Measurements from ENCODE around the gene GALNTL6.

GRCh38 chr4:172157946-172158345 is 344.7 kb downstream of the GALNTL6 start:
- TF ChIP-seq CTCF (conservative IDR thresholded peaks at IDR 0.05; ENCODE audit: low read depth in 2 of 2) (0 out of 4 replicates have a peak, but pooled peaks of 1 of the 2 experiments have one; percentile 16), ETS1 (IDR thresholded peaks at IDR 0.05) (no peak), NANOG (IDR thresholded peaks at IDR 0.05; ENCODE audit: borderline replicate concordance) (no peak), EZH2phosphoT487 (IDR thresholded peaks at IDR 0.05; ENCODE audit: unreplicated experiment) (no peak), POLR2AphosphoS5 (IDR thresholded peaks at IDR 0.05; ENCODE audit: low read depth) (no peak), JUNB (IDR thresholded peaks at IDR 0.05; ENCODE audit: unreplicated experiment) (no peak), EZH2 (IDR thresholded peaks at IDR 0.05; ENCODE audit: low read depth, unreplicated experiment) (no peak), CREB1 (CRISPR knock-in tag; IDR thresholded peaks at IDR 0.05; ENCODE audit: low read depth) (no peak), REST (IDR thresholded peaks at IDR 0.05; ENCODE audit: unreplicated experiment) (no peak), ZNF114 (CRISPR knock-in tag; IDR thresholded peaks at IDR 0.05) (no peak), ZNF462 (CRISPR knock-in tag; IDR thresholded peaks at IDR 0.05) (no peak), ZNF331 (CRISPR knock-in tag; IDR thresholded peaks at IDR 0.05; ENCODE audit: low read depth) (no peak), STAT1 (IDR thresholded peaks at IDR 0.05; ENCODE audit: unreplicated experiment) (no peak)
